Measurements from ENCODE around the gene OR7E24. TPM values are rescaled to one million over a fixed set of nuclear protein-coding genes. Genes with fewer than 3 reads are reported as not detected.
A peak's percentile ranks its signal among the peaks of the same experiment; 100 is the strongest.

The OR7E24 gene
- total RNA-seq, 4 donors from 2014 or later, result not detected

DNA sequence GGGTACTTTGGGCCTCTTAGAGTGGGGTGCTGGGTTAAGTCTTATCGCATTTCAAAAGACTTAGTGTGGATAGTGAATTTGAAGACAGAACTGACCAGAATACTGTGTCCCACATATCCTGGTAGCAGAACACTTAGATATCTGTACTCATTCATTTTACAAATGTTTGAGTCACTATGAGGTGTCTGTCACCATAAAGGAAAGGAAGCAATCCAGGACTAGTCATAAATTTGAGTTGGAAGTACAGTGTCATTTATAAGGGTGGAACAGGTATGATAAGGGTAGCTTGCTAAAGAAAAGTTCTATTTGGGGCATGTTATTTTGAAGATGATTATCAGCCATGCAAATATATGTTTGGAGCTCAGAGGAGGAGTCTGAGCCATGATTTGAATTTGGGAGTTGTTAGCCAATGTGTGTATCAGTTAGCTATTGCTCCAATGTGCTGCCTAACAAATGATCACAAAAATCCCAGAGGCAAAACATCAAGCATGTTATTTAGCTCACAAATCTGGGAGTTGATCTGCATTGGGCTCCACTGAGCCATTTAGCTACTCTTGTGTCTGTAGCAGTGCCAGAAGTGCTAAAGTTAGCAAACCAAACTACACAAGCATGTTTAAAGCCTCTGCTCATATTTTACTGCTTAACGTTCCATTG is 38.6 kb downstream of the OR7E24 start:
- DNase-seq, result no peak
- no peak overlapping the region for H3K4me3 ChIP-seq
- peaks cover 0 to 87% (median 55%) of the 10 kb centered on the region in 3 donors for H3K9me3 ChIP-seq
- TF ChIP-seq POLR2A (IDR thresholded peaks at IDR 0.05), result no peak
- TF ChIP-seq, protein P1, sequence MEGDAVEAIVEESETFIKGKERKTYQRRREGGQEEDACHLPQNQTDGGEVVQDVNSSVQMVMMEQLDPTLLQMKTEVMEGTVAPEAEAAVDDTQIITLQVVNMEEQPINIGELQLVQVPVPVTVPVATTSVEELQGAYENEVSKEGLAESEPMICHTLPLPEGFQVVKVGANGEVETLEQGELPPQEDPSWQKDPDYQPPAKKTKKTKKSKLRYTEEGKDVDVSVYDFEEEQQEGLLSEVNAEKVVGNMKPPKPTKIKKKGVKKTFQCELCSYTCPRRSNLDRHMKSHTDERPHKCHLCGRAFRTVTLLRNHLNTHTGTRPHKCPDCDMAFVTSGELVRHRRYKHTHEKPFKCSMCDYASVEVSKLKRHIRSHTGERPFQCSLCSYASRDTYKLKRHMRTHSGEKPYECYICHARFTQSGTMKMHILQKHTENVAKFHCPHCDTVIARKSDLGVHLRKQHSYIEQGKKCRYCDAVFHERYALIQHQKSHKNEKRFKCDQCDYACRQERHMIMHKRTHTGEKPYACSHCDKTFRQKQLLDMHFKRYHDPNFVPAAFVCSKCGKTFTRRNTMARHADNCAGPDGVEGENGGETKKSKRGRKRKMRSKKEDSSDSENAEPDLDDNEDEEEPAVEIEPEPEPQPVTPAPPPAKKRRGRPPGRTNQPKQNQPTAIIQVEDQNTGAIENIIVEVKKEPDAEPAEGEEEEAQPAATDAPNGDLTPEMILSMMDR (IDR thresholded peaks at IDR 0.05), result no peak
- no peak overlapping the region for H3K27ac ChIP-seq
- WGBS, 2 donors, result 100% methylated on average over 1 to 2 of the region's 2 CpGs
- no peaks in the 10 kb centered on the region for H3K27me3 ChIP-seq
- intact Hi-C loops (cut with DNase I), result no loop called here
- H3K4me1 ChIP-seq, result no peaks in the 10 kb centered on the region
- peaks cover 0 to 33% (median 0%) of the 10 kb centered on the region in 3 donors for H3K36me3 ChIP-seq

DNA sequence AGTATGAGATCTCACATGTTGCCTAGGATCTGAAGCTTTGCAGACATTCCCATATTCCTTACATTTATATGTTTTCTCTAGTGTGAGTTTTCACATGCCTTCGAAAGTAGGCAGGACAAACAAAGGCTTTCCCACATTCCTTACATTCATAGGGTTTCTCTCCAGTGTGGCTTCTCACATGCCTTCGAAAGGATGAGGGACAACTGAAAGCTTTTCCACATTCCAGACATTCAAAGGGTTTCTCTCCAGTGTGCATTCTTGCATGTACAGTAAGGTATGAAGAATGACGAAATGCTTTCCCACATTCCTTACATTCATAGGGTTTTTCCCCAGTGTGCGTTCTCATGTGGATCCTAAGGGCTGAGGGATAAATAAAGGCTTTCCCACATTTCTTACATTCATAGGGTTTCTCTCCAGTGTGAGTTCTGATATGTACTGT is 44.7 kb downstream of the OR7E24 start:
- no peak for DNase-seq
- Histone ChIP-seq H3K4me1 (no peaks in the 10 kb centered on the region), H3K9me3 (peaks cover 6 to 98% (median 85%) of the 10 kb centered on the region in 3 donors), H3K27ac (no peak overlapping the region), H3K4me3 (no peak overlapping the region), H3K27me3 (no peaks in the 10 kb centered on the region), H3K36me3 (peaks cover 4 to 86% (median 19%) of the 10 kb centered on the region in 3 donors)
- intact Hi-C loops (cut with DNase I), result no loop called here
- WGBS, 2 donors, result 97 to 98% methylated on average over 4 of the region's 4 CpGs
- no peak for TF ChIP-seq POLR2A (IDR thresholded peaks at IDR 0.05)
- TF ChIP-seq, protein P1 (IDR thresholded peaks at IDR 0.05), result no peak

DNA sequence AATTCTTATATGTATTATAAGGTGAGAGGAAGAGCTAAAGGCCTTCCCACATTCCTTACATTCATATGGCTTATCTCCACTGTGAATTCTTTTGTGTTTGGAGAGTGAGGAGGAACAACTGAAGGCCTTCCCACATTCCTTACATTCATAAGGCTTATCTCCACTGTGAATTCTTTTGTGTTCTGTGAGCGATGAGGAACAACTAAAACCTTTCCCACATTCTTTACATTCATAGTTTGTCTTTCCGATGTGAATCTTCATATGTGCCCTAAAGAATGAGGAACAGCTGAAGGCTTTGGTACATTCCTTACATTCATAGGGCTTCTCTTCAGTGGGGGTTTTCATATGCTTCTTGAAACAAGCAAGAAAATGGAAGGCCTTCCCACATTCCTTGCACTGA is 45.6 kb downstream of the OR7E24 start:
- Histone ChIP-seq H3K4me1 (no peaks in the 10 kb centered on the region), H3K27me3 (no peaks in the 10 kb centered on the region), H3K36me3 (peaks cover 9 to 96% (median 28%) of the 10 kb centered on the region in 3 donors), H3K9me3 (peaks cover 6 to 100% (median 88%) of the 10 kb centered on the region in 3 donors), H3K27ac (no peak overlapping the region), H3K4me3 (peak overlapping the region in 1 of 4 donors; percentile 5)
- TF ChIP-seq, protein P1 (IDR thresholded peaks at IDR 0.05), result no peak
- TF ChIP-seq POLR2A (IDR thresholded peaks at IDR 0.05), result no peak
- no peak for DNase-seq
- 92 to 96% methylated on average over 2 of the region's 2 CpGs for WGBS, 2 donors
- intact Hi-C loops (cut with DNase I), result no loop called here

Other genes with a start within 250 kb of the OR7E24 start
- gene MUC16, start 240.5 kb upstream of the OR7E24 start, total RNA-seq, result 1 to 10 TPM in 1 of 4 donors, under 1 TPM in 3; under 0.01 to 1.4 (median 0.04) TPM
- gene OR1M1, start 163.9 kb upstream of the OR7E24 start, total RNA-seq, result not detected
- not detected for gene OR7G2, start 143.5 kb upstream of the OR7E24 start, total RNA-seq
- not detected for gene OR7G1, start 135.2 kb upstream of the OR7E24 start, total RNA-seq
- gene OR7G3, start 124.0 kb upstream of the OR7E24 start, total RNA-seq, result not detected
- 10 to 100 TPM in 3 of 4 donors, 1 to 10 TPM in 1; 9.9 to 22.5 (median 13.3) TPM for gene ZNF317, start 110.5 kb upstream of the OR7E24 start, total RNA-seq
- gene OR7D2, start 72.0 kb upstream of the OR7E24 start, total RNA-seq, result under 1 TPM in 1 of 4 donors, not detected in 3; 0.59 TPM
- not detected for gene OR7D4, start 31.3 kb upstream of the OR7E24 start, total RNA-seq
- gene ZNF699, start 58.9 kb downstream of the OR7E24 start, total RNA-seq, result 10 to 100 TPM in 1 of 4 donors, 1 to 10 TPM in 3; 4.3 to 17.7 (median 4.5) TPM
- gene ZNF559, start 73.2 kb downstream of the OR7E24 start, total RNA-seq, result 10 to 100 TPM in 1 of 4 donors, 1 to 10 TPM in 3; 4.2 to 10.9 (median 7.0) TPM
- gene ZNF177, start 112.1 kb downstream of the OR7E24 start, total RNA-seq, result 1 to 10 TPM in 1 of 4 donors, under 1 TPM in 2, not detected in 1; 0.26 to 3.1 (median 0.44) TPM
- gene ZNF266, start 184.6 kb downstream of the OR7E24 start, total RNA-seq, result 10 to 100 TPM in 3 of 4 donors, 1 to 10 TPM in 1; 7.2 to 27.3 (median 10.7) TPM
- gene ZNF560, start 247.7 kb downstream of the OR7E24 start, total RNA-seq, result not detected

Data from esophagus squamous epithelium (tissue), 5 donors.